Stimulated activated effector memory CD8-positive, alpha-beta T cell treated with anti-CD3 and anti-CD28 coated beads, Interleukin-12 subunit alpha, Interleukin-12 subunit beta, amount 100 ng/mL, for 72 hours (primary cell): ENCODE measurements around the gene CCDC51.

Source experiments
- ATAC-seq: fragments of 150-1000 bp; cut with Tn5 transposase; 2 replicates; pipeline ENCODE4 v1.10.0; 2021
- DNase-seq, 2 donors: peaks; one replicate each; pipeline ENCODE4 v3.0.0; 2021 to 2022; ENCODE audit warnings: low spot score in 2 of 2
- H3K27ac Mint-ChIP-seq: one replicate; pipeline ENCODE4 v1.8.0; 2022; ENCODE audit warnings: mild to moderate bottlenecking, mixed read lengths
- H3K36me3 Mint-ChIP-seq: one replicate; pipeline ENCODE4 v1.8.0; 2022; ENCODE audit warnings: mild to moderate bottlenecking, mixed read lengths
- H3K4me1 Mint-ChIP-seq: one replicate; pipeline ENCODE4 v1.8.0; 2022; ENCODE audit warnings: mixed read lengths
- H3K4me3 Mint-ChIP-seq: one replicate; pipeline ENCODE4 v1.8.0; 2022; ENCODE audit warnings: mild to moderate bottlenecking, mixed read lengths
- H3K9me3 Mint-ChIP-seq: one replicate; pipeline ENCODE4 v1.8.0; 2022; ENCODE audit warnings: mixed read lengths

The CCDC51 gene

GRCh38 chr3:48451270-48451669, 11.4 kb upstream of the CCDC51 start:
- no peak overlapping the region for H3K4me3 Mint-ChIP-seq
- peaks cover 21% of the 10 kb centered on the region for H3K4me1 Mint-ChIP-seq
- ATAC-seq (no peak), DNase-seq (no peak)
- H3K36me3 Mint-ChIP-seq, result peaks cover 71% of the 10 kb centered on the region
- H3K27ac Mint-ChIP-seq, result no peak overlapping the region
- H3K9me3 Mint-ChIP-seq, result no peaks in the 10 kb centered on the region

DNA sequence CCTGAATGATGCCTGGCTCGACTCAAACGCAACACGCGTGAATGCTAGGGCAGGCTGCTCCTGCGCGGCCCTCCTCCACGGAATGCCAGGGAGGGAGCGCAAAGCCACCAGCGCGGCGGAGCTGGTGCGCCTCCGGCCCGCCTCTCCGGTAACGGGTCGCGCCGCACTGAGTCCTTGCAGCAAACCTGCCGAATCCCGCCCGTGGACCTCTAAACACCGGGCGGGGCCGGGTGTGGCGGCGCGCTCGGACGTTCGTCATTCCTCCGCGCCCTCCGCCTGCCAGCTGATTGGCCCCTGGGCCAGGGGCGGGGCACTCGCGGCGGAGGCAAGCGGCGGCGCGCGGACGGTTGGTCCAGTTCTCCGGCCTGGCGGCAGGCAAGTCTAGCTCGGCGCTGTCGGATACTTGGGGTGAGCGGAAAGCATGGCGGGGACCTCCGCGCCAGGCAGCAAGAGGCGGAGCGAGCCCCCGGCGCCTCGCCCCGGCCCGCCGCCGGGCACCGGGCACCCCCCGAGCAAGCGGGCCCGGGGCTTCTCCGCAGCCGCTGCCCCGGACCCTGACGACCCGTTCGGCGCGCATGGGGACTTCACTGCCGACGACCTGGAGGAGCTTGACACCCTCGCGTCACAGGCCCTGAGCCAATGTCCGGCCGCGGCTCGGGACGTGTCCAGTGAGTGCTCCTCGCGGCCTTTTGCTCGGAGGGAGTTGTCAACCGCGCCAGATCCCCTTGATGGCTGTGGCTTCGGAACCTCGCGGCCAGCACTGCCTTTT, 6.7 kb upstream of the CCDC51 start, which contains the start of gene ATRIP:
ATRIP (plus strand) TSS at position 313 of the 769 bp plus-strand sequence; CDS start at position 422, 109 bp downstream.
- H3K4me3 Mint-ChIP-seq, result peak within 1 kb of the TSS; percentile 97
- H3K4me1 Mint-ChIP-seq, result peaks cover 33% of the 10 kb centered on the region
- peaks cover 65% of the 10 kb centered on the region for H3K36me3 Mint-ChIP-seq
- DNase-seq (peak; percentile 88 to 92), ATAC-seq (peak; percentile 99)
- no peaks in the 10 kb centered on the region for H3K9me3 Mint-ChIP-seq
- H3K27ac Mint-ChIP-seq, result peak within 1 kb of the TSS; percentile 92

GRCh38 chr3:48446043-48446424, 6.1 kb upstream of the CCDC51 start:
- Mint-ChIP-seq H3K27ac (peak overlapping the region; percentile 92), H3K36me3 (peaks cover 67% of the 10 kb centered on the region), H3K9me3 (no peaks in the 10 kb centered on the region), H3K4me3 (peak overlapping the region; percentile 97), H3K4me1 (peaks cover 35% of the 10 kb centered on the region)
- ATAC-seq, result no peak
- DNase-seq, result no peak

- Mint-ChIP-seq H3K4me1 (peaks cover 35% of the 10 kb centered on the region), H3K4me3 (peak overlapping the region; percentile 97), H3K9me3 (no peaks in the 10 kb centered on the region), H3K27ac (peak overlapping the region; percentile 92), H3K36me3 (peaks cover 69% of the 10 kb centered on the region)
- DNase-seq (no peak), ATAC-seq (no peak)
These were observed 5.5 kb upstream of the CCDC51 start for GRCh38 chr3:48445277-48445882.

- no peak for DNase-seq
- ATAC-seq, result no peak
- Mint-ChIP-seq H3K27ac (no peak overlapping the region), H3K36me3 (peaks cover 69% of the 10 kb centered on the region), H3K9me3 (no peaks in the 10 kb centered on the region), H3K4me1 (peaks cover 41% of the 10 kb centered on the region), H3K4me3 (peak overlapping the region; percentile 83)
These were observed 2.0 kb upstream of the CCDC51 start for GRCh38 chr3:48441940-48442339.

DNA sequence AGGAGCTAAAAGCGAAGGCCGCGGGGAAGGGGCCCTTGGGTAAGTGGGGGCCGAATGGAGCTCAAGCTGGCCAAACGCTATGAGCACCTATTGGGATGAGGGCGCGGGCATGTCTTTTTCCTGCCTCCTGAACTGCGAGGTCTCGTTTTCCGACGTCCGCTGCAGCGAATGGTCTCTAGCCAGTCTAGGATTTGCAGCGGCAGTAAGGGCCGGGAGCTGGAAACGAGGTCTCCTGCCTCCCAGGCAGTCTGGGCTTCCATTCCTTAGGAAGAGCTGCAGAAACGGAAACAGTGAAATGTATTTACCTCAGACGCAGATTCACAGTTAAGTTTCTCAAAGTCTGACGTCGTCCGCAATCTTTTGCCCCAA, 655 bp upstream of the CCDC51 start:
- Mint-ChIP-seq H3K4me3 (peak overlapping the region; percentile 83), H3K27ac (peak overlapping the region; percentile 85), H3K9me3 (no peaks in the 10 kb centered on the region), H3K4me1 (peaks cover 32% of the 10 kb centered on the region), H3K36me3 (peaks cover 63% of the 10 kb centered on the region)
- ATAC-seq (no peak), DNase-seq (no peak)

DNA sequence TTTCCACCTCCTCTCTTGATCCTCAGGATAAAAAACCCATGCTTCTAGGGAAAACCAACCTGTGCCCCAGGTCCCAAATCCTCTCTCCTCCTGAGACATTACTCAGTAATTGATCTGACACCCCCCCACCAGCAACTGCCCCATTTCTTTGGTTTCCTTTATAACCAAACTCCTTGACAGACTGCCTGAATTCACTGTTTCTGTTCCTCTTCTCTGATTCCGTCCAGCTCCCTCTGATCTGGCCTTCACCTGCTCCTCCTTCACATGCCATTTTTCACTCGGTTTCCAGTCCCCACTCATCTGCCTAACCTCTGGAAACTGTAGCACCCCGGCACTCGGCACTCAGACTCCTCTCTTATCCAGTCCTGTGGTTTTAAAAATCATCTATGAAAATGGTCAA, 2.1 kb downstream of the CCDC51 start:
- DNase-seq (no peak), ATAC-seq (no peak)
- Mint-ChIP-seq H3K4me3 (no peak overlapping the region), H3K27ac (no peak overlapping the region), H3K9me3 (no peaks in the 10 kb centered on the region), H3K4me1 (peaks cover 39% of the 10 kb centered on the region), H3K36me3 (peaks cover 37% of the 10 kb centered on the region)

DNA sequence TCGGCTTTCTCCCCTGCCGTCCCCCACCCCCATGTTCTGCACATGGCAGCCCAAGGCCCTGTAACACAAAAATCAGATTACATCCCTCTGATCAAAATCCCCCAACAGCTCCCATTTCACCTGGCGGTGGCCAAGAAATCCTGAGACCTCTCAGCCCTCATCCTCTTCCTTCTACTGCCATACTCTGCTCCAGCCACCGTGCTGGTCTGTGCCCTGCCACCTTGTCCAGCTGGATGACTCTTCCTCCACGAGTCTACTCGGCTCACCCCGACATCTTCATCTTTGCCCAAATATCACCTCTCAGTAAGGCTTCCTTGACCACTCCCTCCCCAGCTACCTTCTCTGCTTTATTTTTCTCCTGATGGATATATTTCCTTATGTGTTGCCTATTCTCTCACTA, 3.1 kb downstream of the CCDC51 start:
- no peak overlapping the region for H3K27ac Mint-ChIP-seq
- H3K4me3 Mint-ChIP-seq, result no peak overlapping the region
- DNase-seq (no peak), ATAC-seq (no peak)
- H3K4me1 Mint-ChIP-seq, result peaks cover 38% of the 10 kb centered on the region
- H3K9me3 Mint-ChIP-seq, result no peaks in the 10 kb centered on the region
- peaks cover 28% of the 10 kb centered on the region for H3K36me3 Mint-ChIP-seq

GRCh38 chr3:48436477-48436787, 3.5 kb downstream of the CCDC51 start:
- H3K4me3 Mint-ChIP-seq, result no peak overlapping the region
- H3K36me3 Mint-ChIP-seq, result peaks cover 23% of the 10 kb centered on the region
- ATAC-seq (no peak), DNase-seq (no peak)
- no peak overlapping the region for H3K27ac Mint-ChIP-seq
- peaks cover 34% of the 10 kb centered on the region for H3K4me1 Mint-ChIP-seq
- H3K9me3 Mint-ChIP-seq, result no peaks in the 10 kb centered on the region

- H3K36me3 Mint-ChIP-seq, result peaks cover 19% of the 10 kb centered on the region
- DNase-seq (peak; percentile 75 to 91), ATAC-seq (peak; percentile 48)
- no peaks in the 10 kb centered on the region for H3K9me3 Mint-ChIP-seq
- no peak overlapping the region for H3K4me3 Mint-ChIP-seq
- H3K4me1 Mint-ChIP-seq, result peaks cover 35% of the 10 kb centered on the region
- no peak overlapping the region for H3K27ac Mint-ChIP-seq
These were observed 4.0 kb downstream of the CCDC51 start for GRCh38 chr3:48435774-48436476.

GRCh38 chr3:48435223-48435595, 4.7 kb downstream of the CCDC51 start:
- peaks cover 17% of the 10 kb centered on the region for H3K36me3 Mint-ChIP-seq
- ATAC-seq, result no peak
- no peaks in the 10 kb centered on the region for H3K9me3 Mint-ChIP-seq
- no peak overlapping the region for H3K4me3 Mint-ChIP-seq
- no peak for DNase-seq
- peaks cover 42% of the 10 kb centered on the region for H3K4me1 Mint-ChIP-seq
- H3K27ac Mint-ChIP-seq, result no peak overlapping the region

DNA sequence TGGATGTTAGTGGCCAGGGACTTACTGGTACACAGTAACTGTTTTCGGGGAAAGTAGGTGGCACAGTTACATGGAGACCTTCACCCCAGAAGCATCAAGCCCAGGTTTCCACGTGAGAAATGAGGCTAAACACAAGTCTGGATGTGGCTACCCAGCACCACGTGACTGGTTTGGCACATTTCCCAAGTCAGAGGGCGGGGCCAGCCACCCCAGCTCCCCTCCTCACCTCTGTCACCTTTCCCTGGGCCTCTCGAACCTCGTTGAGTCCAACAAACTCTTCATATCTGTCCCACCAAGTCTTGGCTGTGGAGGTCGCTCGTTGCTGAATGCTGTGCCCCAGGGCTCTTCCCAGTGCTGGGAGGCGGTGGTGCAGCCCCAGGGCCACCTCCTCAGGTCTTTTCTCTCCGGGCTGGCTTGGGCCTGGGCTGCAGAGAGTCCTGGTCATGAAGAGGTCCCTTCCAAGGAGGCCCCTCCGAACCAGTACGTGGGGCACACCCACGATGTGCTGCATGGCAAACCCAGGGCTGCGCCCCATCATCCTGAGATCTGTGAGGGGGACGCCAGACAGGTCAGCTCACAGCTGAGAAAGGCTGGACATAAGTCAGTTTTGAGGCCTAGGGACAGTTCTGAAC, 5.2 kb downstream of the CCDC51 start:
- Mint-ChIP-seq H3K9me3 (no peaks in the 10 kb centered on the region), H3K4me3 (no peak overlapping the region), H3K27ac (no peak overlapping the region), H3K36me3 (peaks cover 11% of the 10 kb centered on the region), H3K4me1 (peaks cover 43% of the 10 kb centered on the region)
- ATAC-seq, result no peak
- DNase-seq, result no peak

GRCh38 chr3:48433472-48434118, 6.3 kb downstream of the CCDC51 start:
- no peak overlapping the region for H3K4me3 Mint-ChIP-seq
- no peak for DNase-seq
- no peak overlapping the region for H3K27ac Mint-ChIP-seq
- peaks cover 35% of the 10 kb centered on the region for H3K4me1 Mint-ChIP-seq
- no peaks in the 10 kb centered on the region for H3K9me3 Mint-ChIP-seq
- peaks cover 5% of the 10 kb centered on the region for H3K36me3 Mint-ChIP-seq
- ATAC-seq, result no peak

DNA sequence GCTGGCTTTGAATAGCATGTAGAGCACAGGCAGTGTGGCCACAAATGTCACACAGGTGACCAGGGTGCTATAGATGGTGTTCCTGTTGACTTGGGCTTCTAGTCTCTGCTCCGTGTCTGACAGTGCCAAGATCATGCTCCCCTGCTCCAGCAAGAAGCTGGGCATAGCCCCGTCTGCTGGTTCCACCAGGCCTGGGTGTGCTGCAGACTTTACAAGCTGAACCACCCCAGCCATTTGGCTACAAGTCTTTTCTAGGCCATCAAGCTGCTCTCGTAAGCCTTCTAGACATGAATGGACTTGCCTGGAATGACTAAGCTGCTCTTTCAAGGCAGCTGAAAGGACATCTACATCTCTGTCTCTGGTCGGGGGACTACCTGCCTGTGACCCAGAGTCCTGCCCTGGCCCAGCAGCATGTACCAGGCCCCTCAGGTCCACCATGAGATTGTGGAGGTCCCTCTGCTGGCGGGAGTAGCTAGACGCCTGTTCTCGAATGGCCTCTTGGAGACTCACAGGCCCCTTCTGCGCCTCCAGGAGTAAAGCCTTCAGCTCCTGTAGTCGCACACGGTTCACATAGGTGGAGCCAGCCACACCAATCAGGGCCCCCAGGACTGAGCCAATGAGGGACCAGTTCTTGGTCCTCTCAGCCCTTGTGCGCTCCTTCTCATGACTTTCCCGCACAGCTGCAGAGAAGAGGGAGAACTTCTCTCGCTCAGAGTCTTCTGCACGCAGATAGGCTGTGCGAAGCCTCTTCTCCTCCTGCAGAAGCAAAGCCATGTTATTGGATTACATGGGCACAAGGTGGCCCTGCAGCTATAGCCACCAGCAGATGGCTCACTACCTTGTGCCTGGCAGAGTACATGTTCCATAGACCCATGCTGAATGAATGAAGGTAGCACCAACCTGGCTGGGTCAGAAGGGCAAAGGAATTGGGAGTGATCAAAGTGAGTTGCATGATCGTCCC, 7.2 kb downstream of the CCDC51 start:
- no peak for ATAC-seq
- H3K27ac Mint-ChIP-seq, result no peak overlapping the region
- H3K36me3 Mint-ChIP-seq, result peaks cover 5% of the 10 kb centered on the region
- H3K4me3 Mint-ChIP-seq, result no peak overlapping the region
- H3K9me3 Mint-ChIP-seq, result no peaks in the 10 kb centered on the region
- H3K4me1 Mint-ChIP-seq, result peaks cover 25% of the 10 kb centered on the region
- DNase-seq, result no peak
